ENCODE measurements around the gene ACVR1B. TPM values are rescaled to one million over a fixed set of nuclear protein-coding genes. Genes with fewer than 3 reads are reported as not detected.

The ACVR1B gene
- total and polyA plus RNA-seq, 9 of the 15 experiments (the other 6 are each of a cell fraction or from before 2014, with no cell fraction given): 0.97 to 15.1 (median 6.8) TPM

GRCh38 chr12:52036587-52037171 lies 85.2 kb downstream of the ACVR1B start (continued):
- no peak for TF ChIP-seq FOXA3 (CRISPR knock-in tag; conservative IDR thresholded peaks at IDR 0.05 in 1 of 2, IDR thresholded peaks at IDR 0.05 in 1 of 2)
- TF ChIP-seq GTF2A2 (tag; IDR thresholded peaks at IDR 0.05): no peak
- 0 out of 4 replicates have a peak, but pooled peaks of 1 of the 2 experiments have one; percentile 25 for TF ChIP-seq NONO (IDR thresholded peaks at IDR 0.05; ENCODE audit: low read depth in 2 of 2, low read length in 1 of 2)
- 0 out of 2 replicates have a peak, but pooled peaks have one; percentile 7 for TF ChIP-seq CEBPB (tag; IDR thresholded peaks at IDR 0.05)
- no peak for TF ChIP-seq CHCHD3 (CRISPR knock-in tag; IDR thresholded peaks at IDR 0.05)
- no peak for TF ChIP-seq ZBTB1 (CRISPR knock-in tag; IDR thresholded peaks at IDR 0.05; ENCODE audit: borderline replicate concordance, low read depth)
- TF ChIP-seq CCNT2 (IDR thresholded peaks at IDR 0.05; ENCODE audit: borderline replicate concordance, extremely low read depth, insufficient read length, low read depth, low read length): peak; percentile 97
- no peak for TF ChIP-seq HDAC1 (IDR thresholded peaks at IDR 0.05)
- TF ChIP-seq SMAD1 (IDR thresholded peaks at IDR 0.05; ENCODE audit: low read depth, low read length, partially characterized antibody): peak; percentile 82
- no peak for TF ChIP-seq RBM25 (IDR thresholded peaks at IDR 0.05; ENCODE audit: low read depth, low read length, severe bottlenecking)
- TF ChIP-seq ETV1 (tag; conservative IDR thresholded peaks at IDR 0.05; ENCODE audit: low read depth): peak; percentile 37; the same call in 1 of the 2 replicates
- TF ChIP-seq ZFP30 (CRISPR knock-in tag; IDR thresholded peaks at IDR 0.05; ENCODE audit: borderline replicate concordance): no peak
- no peak for TF ChIP-seq ZNF347 (CRISPR knock-in tag; IDR thresholded peaks at IDR 0.05; ENCODE audit: low read depth)
